HepG2 (cell line): ENCODE results near the gene RAP1GAP2. TPM values are rescaled to one million over a fixed set of nuclear protein-coding genes. Genes with fewer than 3 reads are reported as not detected.

ENCODE experiments used
- CEBPG ChIP-seq: IDR thresholded peaks from 2 replicates; pipeline ENCODE4 v1.6.1; 2016
- GABPB1 ChIP-seq: IDR thresholded peaks from 2 replicates; pipeline ENCODE4 v1.6.1; 2016; ENCODE audit warnings: mild to moderate bottlenecking, missing genetic modification reagents, moderate library complexity, missing compliant biosample characterization
- KDM2A ChIP-seq: sonication (generic); formaldehyde crosslinking; IDR thresholded peaks from 2 replicates; pipeline ENCODE4 v1.4.0; 2020; ENCODE audit warnings: low read depth, missing genetic modification reagents, borderline replicate concordance
- MAX ChIP-seq: IDR thresholded peaks from 2 replicates; pipeline ENCODE4 v1.6.1; 2012; ENCODE audit warnings: inconsistent platforms
- MAZ ChIP-seq, 2 experiments: sonication (generic) in 1 of 2; formaldehyde crosslinking in 1 of 2; IDR thresholded peaks; 2 replicates each; pipeline versions ENCODE4 v1.5.0 to v1.6.1; 2012 to 2020; ENCODE audit warnings: low read depth in 2 of 2, mild to moderate bottlenecking in 2 of 2, borderline replicate concordance in 1 of 2, improper control_type of control experiment in 1 of 2, low read length in 1 of 2, missing genetic modification reagents in 1 of 2, moderate library complexity in 1 of 2
- MXD1 ChIP-seq: sonication (generic); formaldehyde crosslinking; IDR thresholded peaks from 2 replicates; pipeline ENCODE4 v1.4.0; 2020; ENCODE audit warnings: mild to moderate bottlenecking, missing genetic modification reagents
- NR2F6 ChIP-seq, 2 experiments: IDR thresholded peaks; 2 replicates each; pipeline ENCODE4 v1.6.1; 2016; ENCODE audit warnings: antibody characterized with exemption in 1 of 2, mild to moderate bottlenecking in 1 of 2
- RBM39 ChIP-seq: fragments of 200-400 bp; formaldehyde crosslinking; IDR thresholded peaks from one replicate; pipeline ENCODE4 v1.6.1; 2018; ENCODE audit warnings: antibody characterized with exemption, mild to moderate bottlenecking, low read depth, low read length; ENCODE audit not compliant: poor library complexity, severe bottlenecking
- RFX3 ChIP-seq: IDR thresholded peaks from 2 replicates; pipeline ENCODE4 v1.6.1; 2016; ENCODE audit warnings: missing biosample characterization, missing genetic modification reagents
- SALL1 ChIP-seq: sonication (generic); formaldehyde crosslinking; IDR thresholded peaks from 2 replicates; pipeline ENCODE4 v1.8.0; 2022; ENCODE audit warnings: mild to moderate bottlenecking, missing genetic modification reagents
- STAT6 ChIP-seq: sonication (generic); formaldehyde crosslinking; IDR thresholded peaks from 2 replicates; pipeline ENCODE4 v1.4.0; 2020; ENCODE audit warnings: missing genetic modification reagents, mild to moderate bottlenecking, borderline replicate concordance
- TFAP4 ChIP-seq: sonication (generic); IDR thresholded peaks from 2 replicates; pipeline ENCODE4 v1.6.1; 2016; ENCODE audit warnings: low read depth, borderline replicate concordance
- TRIM24 ChIP-seq: sonication (generic); formaldehyde crosslinking; IDR thresholded peaks from 2 replicates; pipeline ENCODE4 v1.8.0; 2022; ENCODE audit warnings: mild to moderate bottlenecking, missing genetic modification reagents
- ZHX1 ChIP-seq: sonication (generic); formaldehyde crosslinking; IDR thresholded peaks from 2 replicates; pipeline ENCODE4 v1.8.1; 2022; ENCODE audit warnings: low read depth, mild to moderate bottlenecking, missing genetic modification reagents
- ZNF441 ChIP-seq: sonication (generic); formaldehyde crosslinking; IDR thresholded peaks from 2 replicates; pipeline ENCODE4 v1.7.0; 2021; ENCODE audit warnings: missing genetic modification reagents, borderline replicate concordance
- ZSCAN22 ChIP-seq: sonication (generic); formaldehyde crosslinking; IDR thresholded peaks from 2 replicates; pipeline ENCODE4 v1.4.0; 2020; ENCODE audit warnings: mild to moderate bottlenecking, missing genetic modification reagents
- polyA plus RNA-seq, 8 experiments: library from polyadenylated mRNA; depleted of rRNA in 3 of 8; stranded (reverse) in 7 of 8; unstranded in 1 of 8; fragments of >200 nt; fragmentation: Illumina TruSeq in 4 of 8; extraction: Trizol in 4 of 8; gene quantifications; 2 replicates each; pipeline versions ENCODE4 v1.2.1 to v1.2.3, GENCODE V29; 2011 to 2016; ENCODE audit warnings: low read depth in 4 of 8, missing spikeins in 1 of 8, mixed read lengths in 1 of 8; ENCODE audit not compliant: insufficient read depth in 1 of 8
- total RNA-seq, 5 experiments: library from RNA; depleted of rRNA; stranded (reverse); fragments of >200 nt; fragmentation: Illumina TruSeq; extraction: Trizol; gene quantifications; 2 replicates each; pipeline ENCODE4 v1.2.3, GENCODE V29; 2016; ENCODE audit warnings: low read depth in 1 of 5

RAP1GAP2 gene
- total and polyA plus RNA-seq, 2 of the 13 experiments (the other 11 are each of a cell fraction or from before 2014, with no cell fraction given) = 10.9 to 12.0 TPM

- no peak for TF ChIP-seq STAT6 (CRISPR knock-in tag)
- TF ChIP-seq ZSCAN22 (CRISPR knock-in tag) = no peak
- peak; percentile 39; the same call in 1 of the 2 replicates for TF ChIP-seq MAX
- peak; percentile 45 for TF ChIP-seq SALL1 (CRISPR knock-in tag)
- no peak for TF ChIP-seq ZNF441 (CRISPR knock-in tag)
- TF ChIP-seq MXD1 = no peak
- 0 out of 2 replicates have a peak, but pooled peaks have one; percentile 23 for TF ChIP-seq CEBPG (CRISPR knock-in tag)
- TF ChIP-seq RFX3 = 0 out of 2 replicates have a peak, but pooled peaks have one; percentile 16
- peak; percentile 65; the same call in 1 of the 2 replicates for TF ChIP-seq MAZ (IDR thresholded peaks at IDR 0.05; ENCODE audit: borderline replicate concordance, low read depth, low read length)
- TF ChIP-seq MAZ (CRISPR knock-in tag; IDR thresholded peaks at IDR 0.05; ENCODE audit: low read depth) = peak; percentile 57; the same call in 1 of the 2 replicates
- TF ChIP-seq TFAP4 = peak; percentile 77; the same call in 1 of the 2 replicates
- no peak for TF ChIP-seq TRIM24 (CRISPR knock-in tag)
- peak; percentile 76 for TF ChIP-seq KDM2A (CRISPR knock-in tag)
- peak; percentile 84; the same call in 1 of the 2 replicates for TF ChIP-seq ZHX1
- peak; percentile 64 for TF ChIP-seq GABPB1 (CRISPR knock-in tag)
- TF ChIP-seq RBM39 = peak; percentile 78
- TF ChIP-seq NR2F6 (IDR thresholded peaks at IDR 0.05) = no peak
- peak; percentile 45; the same call in 1 of the 2 replicates for TF ChIP-seq NR2F6 (CRISPR knock-in tag; IDR thresholded peaks at IDR 0.05)
- TF ChIP-seq, all 625 proteins: peak for 75
Measured at GRCh38 chr17:2786176-2786881, 9.9 kb upstream of the RAP1GAP2 start (continued).
